B cell (primary cell): ENCODE measurements around the gene DPYD.

Experiments used
- EZH2 ChIP-seq: IDR thresholded peaks from 2 replicates; pipeline ENCODE4 v1.6.1; 2012; ENCODE audit warnings: borderline replicate concordance, low read depth, mild to moderate bottlenecking, moderate library complexity, low read length; ENCODE audit not compliant: insufficient read depth, poor library complexity, severe bottlenecking
- TF ChIP-seq, protein P1 (sequence below): fragments of 200-600 bp; IDR thresholded peaks from one replicate; pipeline ENCODE4 v1.8.0; 2022; ENCODE audit warnings: antibody characterized with exemption, mild to moderate bottlenecking

DNA sequence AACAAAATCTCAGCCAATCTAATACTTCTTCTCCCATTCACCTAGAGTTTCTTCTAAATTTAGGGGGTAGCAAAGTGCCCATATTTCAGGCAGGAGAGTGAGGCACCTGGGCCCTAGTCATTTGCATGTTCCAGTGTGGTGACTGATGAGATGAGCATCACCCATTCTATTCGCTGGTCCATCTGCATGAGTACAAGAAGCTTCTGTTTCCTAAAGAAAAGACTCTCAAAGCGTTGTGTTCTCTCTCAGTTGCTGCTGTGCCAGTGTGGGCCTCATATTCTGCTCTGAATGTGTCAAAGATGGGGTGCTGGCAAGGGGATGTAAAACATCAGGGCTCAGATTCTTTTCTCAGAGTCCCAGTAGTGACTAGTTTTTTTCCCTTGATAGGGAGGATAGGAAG, 16.1 kb upstream of the DPYD start:
- TF ChIP-seq, protein P1, sequence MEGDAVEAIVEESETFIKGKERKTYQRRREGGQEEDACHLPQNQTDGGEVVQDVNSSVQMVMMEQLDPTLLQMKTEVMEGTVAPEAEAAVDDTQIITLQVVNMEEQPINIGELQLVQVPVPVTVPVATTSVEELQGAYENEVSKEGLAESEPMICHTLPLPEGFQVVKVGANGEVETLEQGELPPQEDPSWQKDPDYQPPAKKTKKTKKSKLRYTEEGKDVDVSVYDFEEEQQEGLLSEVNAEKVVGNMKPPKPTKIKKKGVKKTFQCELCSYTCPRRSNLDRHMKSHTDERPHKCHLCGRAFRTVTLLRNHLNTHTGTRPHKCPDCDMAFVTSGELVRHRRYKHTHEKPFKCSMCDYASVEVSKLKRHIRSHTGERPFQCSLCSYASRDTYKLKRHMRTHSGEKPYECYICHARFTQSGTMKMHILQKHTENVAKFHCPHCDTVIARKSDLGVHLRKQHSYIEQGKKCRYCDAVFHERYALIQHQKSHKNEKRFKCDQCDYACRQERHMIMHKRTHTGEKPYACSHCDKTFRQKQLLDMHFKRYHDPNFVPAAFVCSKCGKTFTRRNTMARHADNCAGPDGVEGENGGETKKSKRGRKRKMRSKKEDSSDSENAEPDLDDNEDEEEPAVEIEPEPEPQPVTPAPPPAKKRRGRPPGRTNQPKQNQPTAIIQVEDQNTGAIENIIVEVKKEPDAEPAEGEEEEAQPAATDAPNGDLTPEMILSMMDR: no peak
- TF ChIP-seq EZH2: no peak
